AG09309 (cell line): ENCODE results near the gene PTPRB.

Experiments
- DNase-seq: peaks from one replicate; pipeline ENCODE4 v3.0.0-alpha.2; 2010; ENCODE audit warnings: low read depth
- H3K4me3 ChIP-seq: 2 replicates; pipeline ENCODE4 v1.5.1; 2011; ENCODE audit warnings: mild to moderate bottlenecking, low read depth, low read length, moderate library complexity; ENCODE audit not compliant: control insufficient read depth
- CTCF ChIP-seq: IDR thresholded peaks from 2 replicates; pipeline ENCODE4 v1.5.1; 2011; ENCODE audit warnings: mild to moderate bottlenecking, low read depth, low read length, inconsistent platforms; ENCODE audit not compliant: insufficient read depth, control insufficient read depth; ENCODE audit errors: missing control alignments

Gene PTPRB

DNA sequence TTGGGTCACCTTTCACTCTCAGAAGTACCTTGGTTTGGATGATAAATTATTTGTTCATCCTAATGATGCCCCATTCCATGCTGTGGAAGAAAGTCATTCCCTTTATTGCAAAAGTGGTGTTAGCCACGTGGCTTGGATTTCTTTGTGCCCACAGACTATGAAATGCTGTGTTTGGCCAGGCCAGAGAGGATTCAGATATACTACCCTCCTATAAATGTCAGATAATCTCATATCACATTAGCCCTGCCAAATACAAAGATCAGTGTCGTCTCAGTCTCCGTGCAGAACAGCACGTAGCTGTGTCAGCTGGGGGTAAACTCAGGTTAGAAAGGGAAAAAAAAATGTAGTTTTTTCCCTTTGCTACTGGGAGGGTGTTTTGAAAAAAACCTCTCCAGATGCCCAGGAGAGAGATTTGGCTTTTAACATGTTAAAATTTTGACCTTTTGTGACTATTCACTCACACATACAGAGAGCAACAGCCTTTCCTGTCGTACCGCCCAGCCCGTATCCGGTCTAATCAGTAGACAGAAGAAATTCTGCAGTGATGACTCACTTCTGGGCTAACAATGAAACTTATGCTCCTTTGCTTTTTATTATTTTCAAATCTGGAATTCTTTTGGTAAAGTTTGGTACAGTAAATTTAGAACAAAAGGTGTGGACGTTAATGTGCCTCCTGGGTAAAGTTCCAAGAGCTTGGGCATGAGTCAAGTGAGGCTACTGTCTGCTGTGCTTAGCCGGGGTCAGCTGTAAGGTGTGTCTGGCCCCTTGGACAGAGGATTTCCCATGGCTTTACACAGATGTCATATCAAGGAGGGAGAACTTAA is 8.5 kb upstream of the PTPRB start:
- TF ChIP-seq CTCF: no peak
- peak; percentile 89 for DNase-seq
- no peak overlapping the region for H3K4me3 ChIP-seq

- TF ChIP-seq CTCF: no peak
- DNase-seq: no peak
- H3K4me3 ChIP-seq: no peak overlapping the region
These were observed 7.6 kb upstream of the PTPRB start for GRCh38 chr12:70644861-70645260.

GRCh38 chr12:70643939-70644338 is 6.7 kb upstream of the PTPRB start:
- no peak for TF ChIP-seq CTCF
- H3K4me3 ChIP-seq: no peak overlapping the region
- peak; percentile 67 for DNase-seq

- no peak for DNase-seq
- no peak for TF ChIP-seq CTCF
- H3K4me3 ChIP-seq: no peak overlapping the region
These were observed 4.5 kb upstream of the PTPRB start for GRCh38 chr12:70641691-70642090.

- no peak for DNase-seq
- TF ChIP-seq CTCF: no peak
- H3K4me3 ChIP-seq: no peak overlapping the region
These were observed 3.7 kb upstream of the PTPRB start for GRCh38 chr12:70640901-70641300.

GRCh38 chr12:70639535-70639934 is 2.3 kb upstream of the PTPRB start:
- no peak for TF ChIP-seq CTCF
- no peak overlapping the region for H3K4me3 ChIP-seq

More at GRCh38 chr12:70639535-70639934, 2.3 kb upstream of the PTPRB start:
- DNase-seq: no peak
